Stimulated activated CD4-positive, alpha-beta T cell treated with anti-CD3 and anti-CD28 coated beads, Interleukin-4, amount 100 ng/mL, for 48 hours (primary cell): Measurements from ENCODE around the gene TPST2.
"Not testable (repeated sequence)": the region's sequence is repeated elsewhere in the genome, so short reads cannot be mapped to it uniquely, and the experiment has no call there.

Source experiments
- DNase-seq, 2 donors: peaks; one replicate each; pipeline ENCODE4 v3.0.0-alpha.2; 2020; ENCODE audit warnings: low read depth in 2 of 2

TPST2 gene

GRCh38 chr22:26589845-26590736, at the start of gene TPST2:
TPST2 (minus strand) TSS chr22:26590132; CDS start chr22:26541630, 48,502 bp downstream.
- peak; percentile 59 to 72 for DNase-seq

GRCh38 chr22:26636296-26636695, 46.4 kb upstream of the TPST2 start:
- no peak for DNase-seq

- no peak for DNase-seq
Measured at GRCh38 chr22:26635117-26635516, 45.2 kb upstream of the TPST2 start.

GRCh38 chr22:26634189-26634588, 44.3 kb upstream of the TPST2 start:
- DNase-seq: no peak

GRCh38 chr22:26632422-26633155, 42.7 kb upstream of the TPST2 start:
- no peak for DNase-seq

- no peak for DNase-seq
Measured at GRCh38 chr22:26631282-26631681, 41.4 kb upstream of the TPST2 start.

- no peak for DNase-seq
Measured at GRCh38 chr22:26629988-26630761, 40.2 kb upstream of the TPST2 start.

GRCh38 chr22:26624803-26625202, 34.9 kb upstream of the TPST2 start:
- DNase-seq: no peak

- no peak for DNase-seq
Measured at GRCh38 chr22:26623984-26624383, 34.1 kb upstream of the TPST2 start.

- no peak for DNase-seq
Measured at GRCh38 chr22:26621663-26622062, 31.7 kb upstream of the TPST2 start, which contains the start of gene CRYBA4. CRYBA4 (plus strand) TSS chr22:26621963; CDS start chr22:26622597, 634 bp downstream.

- DNase-seq: no peak
Measured at GRCh38 chr22:26620197-26620596, 30.3 kb upstream of the TPST2 start.

GRCh38 chr22:26619510-26619909, 29.6 kb upstream of the TPST2 start:
- no peak for DNase-seq

GRCh38 chr22:26618455-26618854, 28.5 kb upstream of the TPST2 start:
- DNase-seq: no peak

GRCh38 chr22:26617271-26618199, 27.6 kb upstream of the TPST2 start, which contains the start of gene CRYBB1:
CRYBB1 (minus strand) TSS chr22:26618027; CDS start chr22:26616319, 1,708 bp downstream.
- no peak for DNase-seq

GRCh38 chr22:26616650-26617049, 26.7 kb upstream of the TPST2 start:
- no peak for DNase-seq

GRCh38 chr22:26615830-26616435, 26.0 kb upstream of the TPST2 start:
- DNase-seq: no peak

- no peak for DNase-seq
Measured at GRCh38 chr22:26615149-26615548, 25.2 kb upstream of the TPST2 start.

GRCh38 chr22:26614322-26614721, 24.4 kb upstream of the TPST2 start:
- DNase-seq: no peak

GRCh38 chr22:26613753-26614152, 23.8 kb upstream of the TPST2 start:
- not testable (repeated sequence) for DNase-seq

- no peak for DNase-seq
Measured at GRCh38 chr22:26612652-26613051, 22.7 kb upstream of the TPST2 start.
